HepG2 (cell line): ENCODE results near the gene MTHFD1. TPM values are rescaled to one million over a fixed set of nuclear protein-coding genes. Genes with fewer than 3 reads are reported as not detected.

Experiments
- ATAC-seq: fragments of 200-7000 bp; cut with Tn5 transposase; 3 replicates; pipeline ENCODE4 v1.9.1; 2020; ENCODE audit warnings: mild to moderate bottlenecking, moderate library complexity
- BruUV-seq: library from RNA; stranded (reverse); fragments of 400-500 nt; replicated peaks from 2 replicates; lab custom pipeline; 2021; lab: Mats Ljungman, UMichigan
- CTCF ChIA-PET: fragments of 300-600 bp; formaldehyde crosslinking; extraction: SDS; loops from one replicate; lab custom pipeline; 2021; ENCODE audit warnings: low total read pairs, inconsistent platforms, low intra/inter-chr PET ratio; lab: Yijun Ruan, JAX
- POLR2A ChIA-PET: fragments of 350-600 bp; sonication (Branson Sonifier 250); formaldehyde crosslinking; loops from one replicate; lab custom pipeline; 2020; ENCODE audit warnings: antibody characterized with exemption, inconsistent platforms; lab: Yijun Ruan, JAX
- DNase-seq: peaks from one replicate; pipeline ENCODE4 v3.0.0-alpha.2; 2015; ENCODE audit warnings: low spot score
- FAIRE-seq: peaks from 3 replicates; lab custom pipeline; 2011; peaks lifted over from hg19 to GRCh38; lab: Jason Lieb, UNC
- H2AFZ ChIP-seq: one replicate; pipeline ENCODE4 v1.6.1; 2011; ENCODE audit warnings: low read length, inconsistent platforms
- H3K27ac ChIP-seq: fragments of 300-600 bp; 3 replicates; pipeline ENCODE4 v1.8.0; 2011; ENCODE audit warnings: mixed run types, mild to moderate bottlenecking, mixed read lengths, low read length, inconsistent platforms; ENCODE audit not compliant: insufficient read depth; ENCODE audit errors: extremely low read length
- H3K27me3 ChIP-seq, 2 experiments: fragments of 200-600 bp in 1 of 2; 2 replicates in 1 of 2; 3 replicates in 1 of 2; pipeline versions ENCODE4 v1.6.0 to v1.8.0; 2011; ENCODE audit warnings: low read length in 2 of 2, mild to moderate bottlenecking in 2 of 2, moderate library complexity in 2 of 2, inconsistent platforms in 1 of 2; ENCODE audit not compliant: insufficient read depth in 2 of 2, control insufficient read depth in 1 of 2
- H3K36me3 ChIP-seq, 2 experiments: fragments of 200-600 bp in 1 of 2; replicated peaks in 1 of 2; 2 replicates in 1 of 2; 3 replicates in 1 of 2; pipeline versions ENCODE4 v1.5.1 to v1.8.0; 2011; ENCODE audit warnings: low read length in 2 of 2, inconsistent platforms in 1 of 2; ENCODE audit not compliant: insufficient read depth in 2 of 2, control insufficient read depth in 1 of 2
- H3K4me1 ChIP-seq: 2 replicates; pipeline ENCODE4 v1.5.1; 2012; ENCODE audit warnings: low read length, inconsistent platforms; ENCODE audit not compliant: insufficient read depth
- H3K4me2 ChIP-seq: 2 replicates; pipeline ENCODE4 v1.6.0; 2011; ENCODE audit warnings: low read depth, low read length, inconsistent platforms
- H3K4me3 ChIP-seq, 3 experiments: fragments of 200-600 bp in 1 of 3; sonication (generic), shearing (Covaris generic) in 1 of 3; replicated peaks in 1 of 3; 2 replicates each; pipeline ENCODE4 v1.5.1; 2011 to 2016; ENCODE audit warnings: low read length in 3 of 3, inconsistent platforms in 2 of 3, low read depth in 2 of 3, mild to moderate bottlenecking in 2 of 3, control low read depth in 1 of 3, mixed read lengths in 1 of 3; ENCODE audit not compliant: insufficient read depth in 1 of 3
- H3K79me2 ChIP-seq: one replicate; pipeline ENCODE4 v1.6.1; 2011; ENCODE audit warnings: low read length, inconsistent platforms; ENCODE audit not compliant: insufficient read depth
- H3K9ac ChIP-seq: 2 replicates; pipeline ENCODE4 v1.6.0; 2011; ENCODE audit warnings: mild to moderate bottlenecking, low read depth, low read length, inconsistent platforms; ENCODE audit not compliant: insufficient read depth
- H3K9me3 ChIP-seq: 2 replicates; pipeline ENCODE4 v1.5.1; 2012; ENCODE audit warnings: mild to moderate bottlenecking, low read length
- H4K20me1 ChIP-seq: 2 replicates; pipeline ENCODE4 v1.6.0; 2011; ENCODE audit warnings: inconsistent platforms, mild to moderate bottlenecking, low read length, moderate library complexity; ENCODE audit not compliant: insufficient read depth
- ASH2L ChIP-seq: fragments of 300-600, 200-600 bp; sonication (generic); IDR thresholded peaks from 2 replicates; pipeline ENCODE4 v1.7.0; 2017; ENCODE audit warnings: low read depth, mild to moderate bottlenecking, moderate library complexity, mixed read lengths, low read length; ENCODE audit not compliant: insufficient read length
- CREM ChIP-seq, 2 experiments: sonication (generic) in 1 of 2; formaldehyde crosslinking in 1 of 2; IDR thresholded peaks; 2 replicates each; pipeline versions ENCODE4 v1.4.0 to v1.6.1; 2016 to 2020; ENCODE audit warnings: antibody characterized with exemption in 1 of 2, mild to moderate bottlenecking in 1 of 2, missing genetic modification reagents in 1 of 2
- FOSL2 ChIP-seq: sonication (generic); formaldehyde crosslinking; IDR thresholded peaks from 2 replicates; pipeline ENCODE4 v1.4.0; 2020; ENCODE audit warnings: missing genetic modification reagents
- HNRNPL ChIP-seq: fragments of 200-400 bp; formaldehyde crosslinking; IDR thresholded peaks from 2 replicates; pipeline ENCODE4 v1.6.1; 2017; ENCODE audit warnings: mild to moderate bottlenecking, low read depth, low read length
- JUNB ChIP-seq: sonication (generic); formaldehyde crosslinking; IDR thresholded peaks from 2 replicates; pipeline ENCODE4 v1.8.0; 2022; ENCODE audit warnings: missing genetic modification reagents, mild to moderate bottlenecking, borderline replicate concordance
- KAT8 ChIP-seq: IDR thresholded peaks from 2 replicates; pipeline ENCODE4 v1.6.1; 2016; ENCODE audit warnings: missing genetic modification reagents, missing compliant biosample characterization
- MIER2 ChIP-seq: IDR thresholded peaks from 2 replicates; pipeline ENCODE4 v1.6.1; 2016; ENCODE audit warnings: missing biosample characterization, missing genetic modification reagents
- ONECUT2 ChIP-seq: sonication (generic); formaldehyde crosslinking; IDR thresholded peaks from 2 replicates; pipeline ENCODE4 v1.4.0; 2020; ENCODE audit warnings: missing genetic modification reagents
- PBX3 ChIP-seq: sonication (generic); formaldehyde crosslinking; IDR thresholded peaks from 2 replicates; pipeline ENCODE4 v1.8.1; 2023; ENCODE audit warnings: missing genetic modification reagents, inconsistent platforms, borderline replicate concordance
- SP4 ChIP-seq: sonication (generic); formaldehyde crosslinking; IDR thresholded peaks from 2 replicates; pipeline ENCODE4 v1.8.1; 2023; ENCODE audit warnings: mild to moderate bottlenecking, missing genetic modification reagents
- YEATS4 ChIP-seq: sonication (generic); formaldehyde crosslinking; IDR thresholded peaks from 2 replicates; pipeline ENCODE4 v1.4.0; 2020; ENCODE audit warnings: missing genetic modification reagents, borderline replicate concordance
- ZKSCAN8 ChIP-seq: IDR thresholded peaks from 2 replicates; pipeline ENCODE4 v1.6.1; 2016; ENCODE audit warnings: borderline replicate concordance, missing genetic modification reagents, missing compliant biosample characterization
- ZNF501 ChIP-seq: sonication (generic); formaldehyde crosslinking; IDR thresholded peaks from 2 replicates; pipeline ENCODE4 v1.5.1; 2020; ENCODE audit warnings: mild to moderate bottlenecking, moderate library complexity, missing genetic modification reagents
- ZNF558 ChIP-seq: sonication (generic); formaldehyde crosslinking; IDR thresholded peaks from 2 replicates; pipeline ENCODE4 v1.9.0; 2022; ENCODE audit warnings: mild to moderate bottlenecking, missing genetic modification reagents, borderline replicate concordance
- ZNF605 ChIP-seq: sonication (generic); formaldehyde crosslinking; IDR thresholded peaks from 2 replicates; pipeline ENCODE4 v1.8.0; 2022; ENCODE audit warnings: mild to moderate bottlenecking, missing genetic modification reagents
- ZNF704 ChIP-seq: sonication (generic); formaldehyde crosslinking; IDR thresholded peaks from 2 replicates; pipeline ENCODE4 v1.8.1; 2023; ENCODE audit warnings: mild to moderate bottlenecking, inconsistent platforms, moderate library complexity, missing genetic modification reagents, borderline replicate concordance
- ZNF747 ChIP-seq: sonication (generic); formaldehyde crosslinking; IDR thresholded peaks from 2 replicates; pipeline ENCODE4 v1.8.1; 2023; ENCODE audit warnings: missing genetic modification reagents, mild to moderate bottlenecking, borderline replicate concordance
- ZNF75D ChIP-seq: sonication (generic); formaldehyde crosslinking; IDR thresholded peaks from 2 replicates; pipeline ENCODE4 v1.8.1; 2023; ENCODE audit warnings: missing genetic modification reagents, mild to moderate bottlenecking, borderline replicate concordance
- ZNF776 ChIP-seq: sonication (generic); formaldehyde crosslinking; IDR thresholded peaks from 2 replicates; pipeline ENCODE4 v1.4.0; 2020; ENCODE audit warnings: mild to moderate bottlenecking, missing genetic modification reagents
- ZNF788 ChIP-seq: sonication (generic); formaldehyde crosslinking; IDR thresholded peaks from 2 replicates; pipeline ENCODE4 v1.5.0; 2020; ENCODE audit warnings: mild to moderate bottlenecking, missing genetic modification reagents, borderline replicate concordance
- WGBS: methylation state at CpG from one replicate; pipeline ENCODE4 v1.1.6; 2017; ENCODE audit warnings: low lambda C conversion rate; 5-methylcytosine and 5-hydroxymethylcytosine counted together
- in situ Hi-C: cut with HindIII; loops from 2 replicates; pipeline ENCODE4 v1.10.0; 2017; ENCODE audit warnings: low pct_unique_long_range_greater_than_20kb; ENCODE audit not compliant: extremely low pct_ligation_motif_present
- intact Hi-C: fragments of 100-400 bp; cut with micrococcal nuclease; formaldehyde crosslinking; loops from one replicate; pipeline ENCODE4 v1.10.0; 2022; ENCODE audit not compliant: unreplicated experiment
- polyA plus RNA-seq, 8 experiments: library from polyadenylated mRNA; depleted of rRNA in 3 of 8; stranded (reverse) in 7 of 8; unstranded in 1 of 8; fragments of >200 nt; fragmentation: Illumina TruSeq in 4 of 8; extraction: Trizol in 4 of 8; gene quantifications; 2 replicates each; pipeline versions ENCODE4 v1.2.1 to v1.2.3, GENCODE V29; 2011 to 2016; ENCODE audit warnings: low read depth in 4 of 8, missing spikeins in 1 of 8, mixed read lengths in 1 of 8; ENCODE audit not compliant: insufficient read depth in 1 of 8
- total RNA-seq, 5 experiments: library from RNA; depleted of rRNA; stranded (reverse); fragments of >200 nt; fragmentation: Illumina TruSeq; extraction: Trizol; gene quantifications; 2 replicates each; pipeline ENCODE4 v1.2.3, GENCODE V29; 2016; ENCODE audit warnings: low read depth in 1 of 5

The MTHFD1 gene
- total and polyA plus RNA-seq, 2 of the 13 experiments (the other 11 are each of a cell fraction or from before 2014, with no cell fraction given), result 31.0 to 106 TPM

- peak; percentile 52; the same call in 1 of the 2 replicates for TF ChIP-seq ZNF788
- 0 out of 2 replicates have a peak, but pooled peaks have one; percentile 17 for TF ChIP-seq ZNF776 (CRISPR knock-in tag)
- TF ChIP-seq SP4 (CRISPR knock-in tag), result peak; percentile 37; the same call in 1 of the 2 replicates
- 0 out of 2 replicates have a peak, but pooled peaks have one; percentile 17 for TF ChIP-seq KAT8 (CRISPR knock-in tag)
- TF ChIP-seq HNRNPL, result 0 out of 2 replicates have a peak, but pooled peaks have one; percentile 9
- TF ChIP-seq CREM (IDR thresholded peaks at IDR 0.05), result no peak
- no peak for TF ChIP-seq CREM (CRISPR knock-in tag; IDR thresholded peaks at IDR 0.05)
- no peak for TF ChIP-seq ZNF501 (CRISPR knock-in tag)
- TF ChIP-seq YEATS4 (CRISPR knock-in tag), result no peak
These were observed 846 bp upstream of the MTHFD1 start (continued) for GRCh38 chr14:64387232-64387781.

- H4K20me1 ChIP-seq, result no peaks in the 10 kb centered on the region
- POLR2A ChIA-PET, result interaction anchor here (0.8 to 2.5 kb wide), 11 partner anchors 9 to 135 kb away, joined by 3 to 17 read pairs (median 5); partner anchors contain the start of gene ZBTB1
- BruUV-seq, result TSS peak; percentile 84
- H3K9me3 ChIP-seq, result no peaks in the 10 kb centered on the region
- ATAC-seq (peak; percentile 13), DNase-seq (peak; percentile 4), FAIRE-seq (no peak)
- H3K27ac ChIP-seq, result peak overlapping the region; percentile 84
- H3K4me2 ChIP-seq, result peak overlapping the region; percentile 91
- peak overlapping the region; percentile 77 for H3K9ac ChIP-seq
- in situ Hi-C loops, result no loop called here
- peaks cover 53% of the 10 kb centered on the region for H3K79me2 ChIP-seq
- CTCF ChIA-PET, result no interaction called here
- H3K27me3 ChIP-seq, result no peaks in the 10 kb centered on the region
- H2AFZ ChIP-seq, result peak overlapping the region; percentile 83
- WGBS, result under 1% methylated on average over 10 of the region's 18 CpGs
- H3K4me1 ChIP-seq, result peaks cover 75% of the 10 kb centered on the region
- H3K4me3 ChIP-seq, result peak overlapping the region; percentile 64 to 81 (median 66)
- intact Hi-C loops, result loop anchor here (5.0 kb wide), 1 partner anchor 46 kb away; no protein-coding TSS in a partner anchor
- no peaks in the 10 kb centered on the region; a peak in 2 of 5 replicates for H3K36me3 ChIP-seq
- TF ChIP-seq FOSL2 (no peak), ZNF747 (CRISPR knock-in tag) (no peak), JUNB (CRISPR knock-in tag) (0 out of 2 replicates have a peak, but pooled peaks have one; percentile 10), ASH2L (peak; percentile 73), MIER2 (no peak), ZNF75D (CRISPR knock-in tag) (no peak), ZNF704 (0 out of 2 replicates have a peak, but pooled peaks have one; percentile 4), PBX3 (CRISPR knock-in tag) (0 out of 2 replicates have a peak, but pooled peaks have one; percentile 13), ZKSCAN8 (0 out of 2 replicates have a peak, but pooled peaks have one; percentile 5), ZNF558 (CRISPR knock-in tag) (no peak), ONECUT2 (CRISPR knock-in tag) (no peak), ZNF605 (CRISPR knock-in tag) (no peak)
These were observed 556 bp downstream of the MTHFD1 start for GRCh38 chr14:64388533-64389285.
